CD14-positive monocyte (primary cell): ENCODE data around the gene SNX5. TPM values are rescaled to one million over a fixed set of nuclear protein-coding genes. Genes with fewer than 3 reads are reported as not detected.

Experiments used
- DNase-seq, 3 donors: peaks; one replicate each; pipeline ENCODE4 v3.0.0-alpha.2; 2011 to 2022
- H2AFZ ChIP-seq: 2 replicates; pipeline ENCODE4 v1.6.0; 2012; ENCODE audit warnings: mild to moderate bottlenecking, low read depth, low read length, inconsistent platforms; ENCODE audit not compliant: insufficient read depth, poor library complexity, severe bottlenecking
- H3K27ac ChIP-seq, 2 donors: 1 replicate in 1 of 2; 2 replicates in 1 of 2; pipeline ENCODE4 v1.5.1; 2012 to 2013; ENCODE audit warnings: low read length in 2 of 2, control low read depth in 1 of 2, inconsistent platforms in 1 of 2, low read depth in 1 of 2, mild to moderate bottlenecking in 1 of 2
- H3K27me3 ChIP-seq, 2 donors: one replicate each; pipeline versions ENCODE4 v1.6.0 to v1.6.1; 2011 to 2013; ENCODE audit warnings: low read length in 2 of 2; ENCODE audit not compliant: control insufficient read depth in 2 of 2, insufficient read depth in 2 of 2
- H3K36me3 ChIP-seq, 2 donors: replicated peaks in 1 of 2; 1 replicate in 1 of 2; 2 replicates in 1 of 2; pipeline versions ENCODE4 v1.5.1 to v1.6.1; 2012 to 2013; ENCODE audit warnings: low read length in 2 of 2, control low read depth in 1 of 2, inconsistent platforms in 1 of 2, mild to moderate bottlenecking in 1 of 2; ENCODE audit not compliant: insufficient read depth in 2 of 2, control insufficient read depth in 1 of 2
- H3K4me1 ChIP-seq, 2 donors: 1 replicate in 1 of 2; 2 replicates in 1 of 2; pipeline versions ENCODE4 v1.5.1 to v1.6.1; 2012 to 2013; ENCODE audit warnings: low read length in 2 of 2, control low read depth in 1 of 2, inconsistent platforms in 1 of 2, mild to moderate bottlenecking in 1 of 2, moderate library complexity in 1 of 2; ENCODE audit not compliant: insufficient read depth in 2 of 2, control insufficient read depth in 1 of 2
- H3K4me2 ChIP-seq: replicated peaks from 2 replicates; pipeline ENCODE3; 2012; ENCODE audit warnings: low read length, moderate library complexity, mild to moderate bottlenecking; ENCODE audit not compliant: poor library complexity, severe bottlenecking; ENCODE audit errors: extremely low read depth
- H3K4me3 ChIP-seq, 3 experiments: fragments of 200-600 bp in 1 of 3; sonication (generic) in 1 of 3; replicated peaks in 1 of 3; 1 replicate in 2 of 3; 2 replicates in 1 of 3; pipeline ENCODE4 v1.5.1; 2011 to 2013; ENCODE audit warnings: low read length in 3 of 3, mild to moderate bottlenecking in 3 of 3, control low read depth in 2 of 3, low read depth in 2 of 3, inconsistent platforms in 1 of 3, moderate library complexity in 1 of 3
- H3K79me2 ChIP-seq: 2 replicates; pipeline ENCODE4 v1.6.0; 2012; ENCODE audit warnings: mild to moderate bottlenecking, control low read depth, inconsistent platforms, low read length, moderate library complexity; ENCODE audit not compliant: insufficient read depth
- H3K9ac ChIP-seq: 2 replicates; pipeline ENCODE4 v1.6.0; 2017; ENCODE audit warnings: low read length, mild to moderate bottlenecking; ENCODE audit not compliant: insufficient read depth, poor library complexity, severe bottlenecking
- H3K9me3 ChIP-seq, 2 donors: replicated peaks in 1 of 2; 1 replicate in 1 of 2; 2 replicates in 1 of 2; pipeline versions ENCODE4 v1.5.1 to v1.6.1; 2012 to 2013; ENCODE audit warnings: low read length in 2 of 2, control low read depth in 1 of 2; ENCODE audit not compliant: control insufficient read depth in 1 of 2, insufficient read depth in 1 of 2
- H4K20me1 ChIP-seq: 2 replicates; pipeline ENCODE4 v1.6.0; 2012; ENCODE audit warnings: mild to moderate bottlenecking, low read length, control low read depth, moderate library complexity; ENCODE audit not compliant: insufficient read depth
- H3K27ac Mint-ChIP-seq, 7 donors: one replicate each; pipeline ENCODE4 v1.8.0; 2020; ENCODE audit warnings: mild to moderate bottlenecking in 7 of 7, mixed read lengths in 7 of 7, moderate library complexity in 6 of 7, inconsistent platforms in 2 of 7
- H3K27me3 Mint-ChIP-seq, 3 donors: one replicate each; pipeline ENCODE4 v1.8.0; 2021 to 2022; ENCODE audit warnings: low read depth in 3 of 3, mild to moderate bottlenecking in 3 of 3, mixed read lengths in 3 of 3, moderate library complexity in 3 of 3, inconsistent platforms in 1 of 3
- H3K36me3 Mint-ChIP-seq, 2 donors: one replicate each; pipeline ENCODE4 v1.8.0; 2020; ENCODE audit warnings: mixed read lengths in 2 of 2, inconsistent platforms in 1 of 2, mild to moderate bottlenecking in 1 of 2
- H3K4me1 Mint-ChIP-seq: one replicate; pipeline ENCODE4 v1.8.0; 2020; ENCODE audit warnings: mild to moderate bottlenecking, mixed read lengths
- H3K4me3 Mint-ChIP-seq, 2 donors: one replicate each; pipeline ENCODE4 v1.8.0; 2020; ENCODE audit warnings: mild to moderate bottlenecking in 2 of 2, mixed read lengths in 2 of 2, moderate library complexity in 1 of 2
- H3K9me3 Mint-ChIP-seq, 7 donors: one replicate each; pipeline ENCODE4 v1.8.0; 2020 to 2022; ENCODE audit warnings: mixed read lengths in 7 of 7, mild to moderate bottlenecking in 6 of 7, moderate library complexity in 6 of 7, inconsistent platforms in 2 of 7
- WGBS: methylation state at CpG from one replicate; pipeline ENCODE4 v1.1.5; 2013; ENCODE audit warnings: missing lambda C conversion rate; ENCODE audit not compliant: insufficient coverage; 5-methylcytosine and 5-hydroxymethylcytosine counted together
- intact Hi-C, 2 donors: fragments of 100-400 bp; cut with micrococcal nuclease; formaldehyde crosslinking; loops; one replicate each; pipeline versions ENCODE4 v1.15.0 to v1.15.1; 2023
- polyA plus RNA-seq, 3 donors: library from polyadenylated mRNA; depleted of rRNA in 1 of 3; unstranded in 2 of 3; stranded (reverse) in 1 of 3; fragments of 300-500 nt in 2 of 3; fragments of >200 nt in 1 of 3; fragmentation: Illumina TruSeq in 2 of 3; gene quantifications; 1 replicate in 2 of 3; 2 replicates in 1 of 3; pipeline ENCODE4 v1.2.3, GENCODE V29; 2012 to 2021
- TF ChIP-seq, protein P1 (sequence below): fragments of 200-600 bp; IDR thresholded peaks from one replicate; pipeline ENCODE4 v1.8.0; 2022; ENCODE audit warnings: antibody characterized with exemption, mild to moderate bottlenecking

The SNX5 gene
- polyA plus RNA-seq, 3 donors, result 55.6 to 83.8 (median 66.1) TPM

DNA sequence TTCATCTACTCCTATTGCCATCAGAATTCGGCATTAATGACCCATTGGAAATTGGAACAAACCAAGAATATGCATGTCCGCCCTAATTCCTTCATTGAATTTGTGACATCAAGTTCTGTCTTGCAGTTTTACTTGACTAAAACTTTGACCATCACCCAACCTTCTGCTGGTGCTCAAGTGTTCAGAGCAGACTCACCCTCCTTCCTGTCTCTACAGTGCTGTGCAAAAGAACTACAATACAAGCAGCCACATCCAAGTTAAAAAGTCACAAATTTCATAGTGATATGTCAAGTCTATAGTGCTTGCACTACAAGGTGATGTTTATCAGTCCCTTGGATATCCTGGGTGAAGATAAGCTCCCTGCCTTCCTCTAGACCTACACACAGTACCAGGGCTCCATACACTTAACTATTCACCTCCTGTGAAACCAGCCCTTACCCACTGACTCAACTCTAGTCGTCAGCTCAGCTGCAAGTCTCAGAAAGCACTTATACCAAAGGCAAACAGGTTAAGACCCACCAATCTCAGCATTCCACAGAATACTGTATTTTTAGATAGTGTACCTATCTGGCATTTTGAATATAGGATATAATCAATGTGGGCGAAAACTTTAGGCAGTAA lies 23.6 kb downstream of the SNX5 start:
- DNase-seq, result no peak
- H3K4me2 ChIP-seq, result no peak overlapping the region
- H3K4me1 ChIP-seq, result no peaks in the 10 kb centered on the region
- no peaks in the 10 kb centered on the region for H3K27me3 ChIP-seq
- TF ChIP-seq, protein P1, sequence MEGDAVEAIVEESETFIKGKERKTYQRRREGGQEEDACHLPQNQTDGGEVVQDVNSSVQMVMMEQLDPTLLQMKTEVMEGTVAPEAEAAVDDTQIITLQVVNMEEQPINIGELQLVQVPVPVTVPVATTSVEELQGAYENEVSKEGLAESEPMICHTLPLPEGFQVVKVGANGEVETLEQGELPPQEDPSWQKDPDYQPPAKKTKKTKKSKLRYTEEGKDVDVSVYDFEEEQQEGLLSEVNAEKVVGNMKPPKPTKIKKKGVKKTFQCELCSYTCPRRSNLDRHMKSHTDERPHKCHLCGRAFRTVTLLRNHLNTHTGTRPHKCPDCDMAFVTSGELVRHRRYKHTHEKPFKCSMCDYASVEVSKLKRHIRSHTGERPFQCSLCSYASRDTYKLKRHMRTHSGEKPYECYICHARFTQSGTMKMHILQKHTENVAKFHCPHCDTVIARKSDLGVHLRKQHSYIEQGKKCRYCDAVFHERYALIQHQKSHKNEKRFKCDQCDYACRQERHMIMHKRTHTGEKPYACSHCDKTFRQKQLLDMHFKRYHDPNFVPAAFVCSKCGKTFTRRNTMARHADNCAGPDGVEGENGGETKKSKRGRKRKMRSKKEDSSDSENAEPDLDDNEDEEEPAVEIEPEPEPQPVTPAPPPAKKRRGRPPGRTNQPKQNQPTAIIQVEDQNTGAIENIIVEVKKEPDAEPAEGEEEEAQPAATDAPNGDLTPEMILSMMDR, result no peak
- H3K9ac ChIP-seq, result no peak overlapping the region
- peaks cover 13% of the 10 kb centered on the region for H3K79me2 ChIP-seq
- no peak overlapping the region for H3K4me3 ChIP-seq
- H3K9me3 ChIP-seq, result no peaks in the 10 kb centered on the region
- H3K27ac Mint-ChIP-seq, result peak overlapping the region in 1 of 7 donors; percentile 53
- no peak overlapping the region for H2AFZ ChIP-seq
- intact Hi-C loops, result no loop called here
- H3K36me3 Mint-ChIP-seq, result peaks cover 92 to 95% of the 10 kb centered on the region in 2 donors
- H3K36me3 ChIP-seq, result peaks cover 88 to 100% of the 10 kb centered on the region in 2 donors
- H3K9me3 Mint-ChIP-seq, result no peaks in the 10 kb centered on the region
- no peak overlapping the region for H3K27ac ChIP-seq
- peaks cover 41% of the 10 kb centered on the region for H4K20me1 ChIP-seq
- H3K27me3 Mint-ChIP-seq, result no peaks in the 10 kb centered on the region
- peaks cover 3% of the 10 kb centered on the region for H3K4me1 Mint-ChIP-seq
- 100% methylated on average over 2 of the region's 4 CpGs for WGBS
- H3K4me3 Mint-ChIP-seq, result no peak overlapping the region

DNA sequence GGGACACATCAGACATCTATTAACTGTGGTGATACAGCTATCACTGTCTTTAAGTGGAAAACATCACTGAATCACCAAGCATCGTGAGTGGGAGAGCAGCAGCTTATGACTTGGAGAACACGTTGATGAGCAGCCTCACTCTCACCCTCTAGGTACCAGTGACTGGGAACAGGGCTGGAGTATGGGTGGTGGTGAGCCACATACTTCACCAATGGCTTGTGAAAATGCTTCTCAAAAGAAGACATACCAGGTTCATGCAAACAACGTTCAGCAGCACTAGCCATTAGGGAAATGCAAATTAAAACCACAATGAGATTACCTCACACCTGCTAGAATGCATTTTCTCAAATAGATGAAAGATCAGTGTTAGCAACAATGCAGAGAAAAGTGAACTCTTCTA lies 25.3 kb downstream of the SNX5 start:
- intact Hi-C loops, result no loop called here
- H3K4me2 ChIP-seq, result no peak overlapping the region
- Mint-ChIP-seq H3K4me1 (peaks cover 13% of the 10 kb centered on the region), H3K27me3 (no peaks in the 10 kb centered on the region), H3K36me3 (peaks cover 75 to 79% of the 10 kb centered on the region in 2 donors), H3K27ac (peak overlapping the region in 2 of 7 donors; percentile 15 to 43), H3K9me3 (no peaks in the 10 kb centered on the region), H3K4me3 (no peak overlapping the region)
- peaks cover 71 to 84% of the 10 kb centered on the region in 2 donors for H3K36me3 ChIP-seq
- H3K27ac ChIP-seq, result peak overlapping the region in 1 of 2 donors; percentile 23
- no peak overlapping the region for H3K9ac ChIP-seq
- no CpG with 5 or more reads among the region's 3 CpGs for WGBS
- peaks cover 40% of the 10 kb centered on the region for H4K20me1 ChIP-seq
- peaks cover 6 to 7% of the 10 kb centered on the region in 2 donors for H3K4me1 ChIP-seq
- H3K9me3 ChIP-seq, result no peaks in the 10 kb centered on the region
- H3K27me3 ChIP-seq, result no peaks in the 10 kb centered on the region
- TF ChIP-seq, protein P1, result no peak
- H2AFZ ChIP-seq, result no peak overlapping the region
- H3K4me3 ChIP-seq, result no peak overlapping the region
- H3K79me2 ChIP-seq, result peaks cover 13% of the 10 kb centered on the region
- DNase-seq, result no peak
